ENCODE results near the gene MYH15. TPM values are rescaled to one million over a fixed set of nuclear protein-coding genes. Genes with fewer than 3 reads are reported as not detected.

MYH15 gene
- total and polyA plus RNA-seq, 2 experiments from 2014 or later, result 1.5 TPM

- Histone ChIP-seq H3K9me2 (replicated peaks; ENCODE audit: insufficient read depth) (no peaks in the 10 kb centered on the region), H3K4me2 (no peak overlapping the region), H3K9me3 (ENCODE audit: low read depth) (no peaks in the 10 kb centered on the region), H3K27me3 (no peaks in the 10 kb centered on the region), H3K79me2 (no peaks in the 10 kb centered on the region), H2AFZ (no peak overlapping the region), H3K4me1 (ENCODE audit: insufficient read depth) (no peaks in the 10 kb centered on the region), H4K20me1 (ENCODE audit: insufficient read depth, poor library complexity, severe bottlenecking) (no peaks in the 10 kb centered on the region), H3K36me3 (replicated peaks; ENCODE audit: insufficient read depth, low read depth) (no peaks in the 10 kb centered on the region), H3K4me3 (no peak overlapping the region), H3K27ac (no peak overlapping the region)
- DNase-seq (ENCODE audit: low spot score), result no peak
- WGBS (ENCODE audit: low lambda C conversion rate, missing lambda C conversion rate), result 78% methylated on average over 1 of the region's 1 CpG
- TF ChIP-seq CTCF (IDR thresholded peaks at IDR 0.05; ENCODE audit: poor library complexity), result no peak
- TF ChIP-seq EZH2phosphoT487 (IDR thresholded peaks at IDR 0.05; ENCODE audit: low read depth, severe bottlenecking, unreplicated experiment), result no peak
- no peak for TF ChIP-seq EZH2 (IDR thresholded peaks at IDR 0.05; ENCODE audit: borderline replicate concordance)
Observed at GRCh38 chr3:108548304-108548703, 37.9 kb upstream of the MYH15 start.

- H3K4me2 ChIP-seq, result peak overlapping the region; percentile 28
- no peaks in the 10 kb centered on the region for H3K36me3 ChIP-seq (replicated peaks; ENCODE audit: insufficient read depth, low read depth)
- H3K4me3 ChIP-seq, result no peak overlapping the region
- peak overlapping the region; percentile 43 for H2AFZ ChIP-seq
- 94% methylated on average over 3 of the region's 3 CpGs for WGBS (ENCODE audit: low lambda C conversion rate, missing lambda C conversion rate)
- no peak for DNase-seq (ENCODE audit: low spot score)
- no peaks in the 10 kb centered on the region for H4K20me1 ChIP-seq (ENCODE audit: insufficient read depth, poor library complexity, severe bottlenecking)
- no peaks in the 10 kb centered on the region for H3K9me3 ChIP-seq (ENCODE audit: low read depth)
- no peak overlapping the region for H3K27ac ChIP-seq
- H3K27me3 ChIP-seq, result no peaks in the 10 kb centered on the region
- TF ChIP-seq CTCF (IDR thresholded peaks at IDR 0.05; ENCODE audit: poor library complexity) (no peak), EZH2phosphoT487 (IDR thresholded peaks at IDR 0.05; ENCODE audit: low read depth, severe bottlenecking, unreplicated experiment) (no peak), EZH2 (IDR thresholded peaks at IDR 0.05; ENCODE audit: borderline replicate concordance) (no peak)
- H3K9me2 ChIP-seq (replicated peaks; ENCODE audit: insufficient read depth), result no peaks in the 10 kb centered on the region
- no peaks in the 10 kb centered on the region for H3K79me2 ChIP-seq
- no peaks in the 10 kb centered on the region for H3K4me1 ChIP-seq (ENCODE audit: insufficient read depth)
Observed at GRCh38 chr3:108546692-108547091, 36.3 kb upstream of the MYH15 start.

- Histone ChIP-seq H3K79me2 (no peaks in the 10 kb centered on the region), H3K27me3 (no peaks in the 10 kb centered on the region), H3K9me2 (replicated peaks; ENCODE audit: insufficient read depth) (no peaks in the 10 kb centered on the region), H3K36me3 (replicated peaks; ENCODE audit: insufficient read depth, low read depth) (no peaks in the 10 kb centered on the region), H3K4me1 (ENCODE audit: insufficient read depth) (no peaks in the 10 kb centered on the region), H3K9me3 (ENCODE audit: low read depth) (no peaks in the 10 kb centered on the region), H2AFZ (peak overlapping the region; percentile 43), H3K4me2 (peak overlapping the region; percentile 28), H3K4me3 (no peak overlapping the region), H4K20me1 (ENCODE audit: insufficient read depth, poor library complexity, severe bottlenecking) (no peaks in the 10 kb centered on the region), H3K27ac (no peak overlapping the region)
- 100% methylated on average over 1 of the region's 1 CpG for WGBS (ENCODE audit: low lambda C conversion rate, missing lambda C conversion rate)
- TF ChIP-seq CTCF (IDR thresholded peaks at IDR 0.05; ENCODE audit: poor library complexity) (no peak), EZH2phosphoT487 (IDR thresholded peaks at IDR 0.05; ENCODE audit: low read depth, severe bottlenecking, unreplicated experiment) (no peak), EZH2 (IDR thresholded peaks at IDR 0.05; ENCODE audit: borderline replicate concordance) (no peak)
- DNase-seq (ENCODE audit: low spot score), result no peak
Observed at GRCh38 chr3:108546247-108546646, 35.9 kb upstream of the MYH15 start.

- H3K4me1 ChIP-seq (ENCODE audit: insufficient read depth), result no peaks in the 10 kb centered on the region
- DNase-seq (ENCODE audit: low spot score), result no peak
- TF ChIP-seq EZH2phosphoT487 (IDR thresholded peaks at IDR 0.05; ENCODE audit: low read depth, severe bottlenecking, unreplicated experiment) (no peak), EZH2 (IDR thresholded peaks at IDR 0.05; ENCODE audit: borderline replicate concordance) (no peak), CTCF (IDR thresholded peaks at IDR 0.05; ENCODE audit: poor library complexity) (no peak)
- H4K20me1 ChIP-seq (ENCODE audit: insufficient read depth, poor library complexity, severe bottlenecking), result no peaks in the 10 kb centered on the region
- H3K36me3 ChIP-seq (replicated peaks; ENCODE audit: insufficient read depth, low read depth), result no peaks in the 10 kb centered on the region
- no peaks in the 10 kb centered on the region for H3K9me2 ChIP-seq (replicated peaks; ENCODE audit: insufficient read depth)
- H3K9me3 ChIP-seq (ENCODE audit: low read depth), result no peaks in the 10 kb centered on the region
- 69% methylated on average over 4 of the region's 4 CpGs for WGBS (ENCODE audit: low lambda C conversion rate, missing lambda C conversion rate)
- no peak overlapping the region for H3K4me3 ChIP-seq
- no peaks in the 10 kb centered on the region for H3K27me3 ChIP-seq
- H3K79me2 ChIP-seq, result no peaks in the 10 kb centered on the region
- no peak overlapping the region for H3K4me2 ChIP-seq
- no peak overlapping the region for H3K27ac ChIP-seq
- H2AFZ ChIP-seq, result no peak overlapping the region
Observed at GRCh38 chr3:108538083-108538482, 27.7 kb upstream of the MYH15 start.

Data from hepatocyte (in vitro differentiated cells).